ENCODE results near the gene LEPROT.

The LEPROT gene

DNA sequence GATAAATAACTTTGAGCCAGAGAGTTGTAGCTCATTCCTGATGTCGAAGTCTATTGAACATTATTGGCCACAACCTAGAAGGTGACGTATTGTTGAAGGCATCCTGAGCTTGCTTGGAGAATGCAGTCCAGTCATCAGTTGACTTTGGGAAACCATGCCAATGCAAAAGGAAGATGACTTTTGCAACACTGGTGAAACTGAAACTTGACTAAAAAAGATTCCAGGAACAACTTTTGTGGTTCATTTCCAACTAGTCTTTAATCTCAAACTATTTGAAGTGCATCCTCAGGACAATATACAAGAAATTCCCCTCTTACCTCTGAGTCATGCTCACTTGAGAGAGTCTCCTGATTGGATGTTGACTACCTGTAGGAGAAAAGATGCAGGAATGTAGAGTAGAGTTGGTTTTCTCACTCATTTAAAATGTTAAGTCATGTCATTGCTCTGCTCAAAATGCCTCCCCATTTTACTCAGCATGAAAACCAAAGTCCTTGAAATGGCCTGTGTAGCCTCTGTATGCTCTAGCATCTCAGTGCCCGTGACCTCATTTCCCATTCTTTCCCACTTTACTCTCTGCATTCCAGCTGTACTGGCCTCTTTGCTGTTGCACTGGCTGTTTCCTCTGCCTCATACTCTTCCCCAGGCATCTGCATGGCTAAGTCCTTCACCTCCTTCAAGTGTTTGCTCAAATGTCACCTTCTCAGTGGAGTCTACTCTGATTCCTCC is 24.4 kb upstream of the LEPROT start:
- no peaks in the 10 kb centered on the region; the same call in none of the 2 replicates for H3K36me3 ChIP-seq (replicated peaks)
- no peaks in the 10 kb centered on the region for H3K4me1 ChIP-seq
- no peak overlapping the region for H3K4me3 ChIP-seq
- no peaks in the 10 kb centered on the region for H3K27me3 ChIP-seq (ENCODE audit: low read depth)
- no peaks in the 10 kb centered on the region for H3K9me3 ChIP-seq
- in situ Hi-C loops (cut with MboI; ENCODE audit: low sequenced_read_pairs) = no loop called here
- DNase-seq (ENCODE audit: low spot score in 2 of 2) = no peak

DNA sequence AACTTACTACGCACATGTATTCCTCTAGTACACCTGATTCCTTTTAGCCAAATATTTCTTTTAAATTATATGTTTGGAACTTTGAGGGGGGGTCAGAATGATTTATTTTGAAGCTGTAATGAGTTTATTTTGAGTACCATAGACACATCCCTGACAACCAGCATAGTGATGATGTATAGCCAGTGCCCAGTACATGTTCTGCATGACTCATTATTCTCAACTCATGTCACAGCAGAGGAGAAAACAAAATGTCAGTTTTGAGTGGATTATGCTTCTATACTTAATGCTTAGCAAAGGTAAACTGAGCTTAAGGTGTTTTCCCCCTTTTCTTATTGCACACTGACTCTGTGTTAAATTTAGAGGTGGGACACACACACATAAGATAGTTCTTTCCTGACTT is 22.4 kb upstream of the LEPROT start:
- Histone ChIP-seq H3K27me3 (ENCODE audit: low read depth) (no peaks in the 10 kb centered on the region), H3K4me1 (no peaks in the 10 kb centered on the region), H3K9me3 (no peaks in the 10 kb centered on the region), H3K4me3 (no peak overlapping the region), H3K36me3 (replicated peaks) (no peaks in the 10 kb centered on the region; the same call in 1 of the 2 replicates)
- DNase-seq (ENCODE audit: low spot score in 2 of 2) = no peak
- in situ Hi-C loops (cut with MboI; ENCODE audit: low sequenced_read_pairs) = no loop called here

DNA sequence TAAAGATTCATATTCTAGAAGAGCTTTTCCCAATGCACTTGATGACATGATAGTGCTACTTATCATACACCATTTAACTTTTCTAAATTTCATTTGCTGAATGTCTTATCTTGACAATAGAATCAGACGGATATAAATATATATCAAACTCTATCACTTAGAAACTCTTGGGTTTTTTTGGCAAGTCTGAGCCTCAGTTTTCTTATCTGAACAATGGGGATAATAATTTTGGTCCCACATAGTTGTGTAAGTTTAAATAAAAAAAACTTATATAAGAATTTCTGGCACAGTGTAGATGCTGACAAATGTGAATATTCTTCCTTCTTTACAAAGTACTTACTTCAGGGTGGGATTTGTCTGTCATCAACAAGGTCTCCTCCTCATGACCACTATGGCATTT is 21.5 kb upstream of the LEPROT start:
- in situ Hi-C loops (cut with MboI; ENCODE audit: low sequenced_read_pairs) = no loop called here
- H3K36me3 ChIP-seq (replicated peaks) = no peaks in the 10 kb centered on the region; the same call in 1 of the 2 replicates
- H3K4me1 ChIP-seq = no peaks in the 10 kb centered on the region
- H3K4me3 ChIP-seq = no peak overlapping the region
- no peak for DNase-seq (ENCODE audit: low spot score in 2 of 2)
- H3K9me3 ChIP-seq = no peaks in the 10 kb centered on the region
- H3K27me3 ChIP-seq (ENCODE audit: low read depth) = no peaks in the 10 kb centered on the region

DNA sequence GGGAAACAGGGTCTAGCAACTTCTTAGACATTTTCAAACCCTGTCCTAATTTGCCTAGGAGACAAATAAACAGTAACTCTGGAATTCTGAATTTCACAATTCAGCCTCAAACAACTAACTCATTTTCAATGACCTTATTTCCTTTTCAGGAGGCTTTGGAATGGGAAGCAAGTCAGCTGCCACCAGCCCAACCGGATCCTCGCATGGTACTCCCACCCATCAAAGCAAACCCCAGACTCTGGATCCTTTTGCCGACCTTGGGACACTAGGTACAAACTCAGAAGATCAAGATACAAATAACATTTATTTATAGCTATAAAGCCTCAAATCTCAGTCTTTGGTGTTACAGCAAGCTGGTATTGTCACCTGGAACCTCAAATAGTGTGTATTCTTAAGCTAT is 18.9 kb upstream of the LEPROT start:
- Histone ChIP-seq H3K36me3 (replicated peaks) (no peaks in the 10 kb centered on the region), H3K4me1 (no peaks in the 10 kb centered on the region), H3K27me3 (ENCODE audit: low read depth) (no peaks in the 10 kb centered on the region), H3K4me3 (no peak overlapping the region), H3K9me3 (no peaks in the 10 kb centered on the region)
- in situ Hi-C loops (cut with MboI; ENCODE audit: low sequenced_read_pairs) = loop anchor here (25.0 kb wide), 1 partner anchor 339 kb away; no protein-coding TSS in a partner anchor
- no peak for DNase-seq (ENCODE audit: low spot score in 2 of 2)

DNA sequence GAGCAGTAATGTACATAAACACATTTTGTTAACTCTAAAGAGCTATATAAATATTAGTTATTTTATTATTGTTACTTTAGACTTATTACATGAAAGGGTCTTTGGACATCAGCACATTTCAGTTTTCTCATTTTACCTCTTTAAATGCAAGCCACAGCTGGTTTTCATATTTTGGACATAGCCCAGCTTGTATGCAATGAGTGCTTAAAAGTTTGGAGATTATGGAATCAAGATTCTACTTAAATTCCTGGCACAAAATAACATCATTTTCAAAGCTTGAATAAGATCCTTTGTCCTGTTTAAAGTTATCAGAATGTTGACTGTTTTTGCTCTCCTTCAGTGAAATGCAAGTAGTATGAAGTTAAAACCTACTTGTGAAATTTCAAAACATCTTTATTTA is 15.5 kb upstream of the LEPROT start:
- no peak for DNase-seq (ENCODE audit: low spot score in 2 of 2)
- Histone ChIP-seq H3K9me3 (no peaks in the 10 kb centered on the region), H3K36me3 (replicated peaks) (peaks cover 2% of the 10 kb centered on the region; the same call in 1 of the 2 replicates), H3K27me3 (ENCODE audit: low read depth) (no peaks in the 10 kb centered on the region), H3K4me1 (no peaks in the 10 kb centered on the region; the same call in 1 of the 2 replicates), H3K4me3 (no peak overlapping the region)
- in situ Hi-C loops (cut with MboI; ENCODE audit: low sequenced_read_pairs) = loop anchor here (25.0 kb wide), 1 partner anchor 343 kb away; no protein-coding TSS in a partner anchor

DNA sequence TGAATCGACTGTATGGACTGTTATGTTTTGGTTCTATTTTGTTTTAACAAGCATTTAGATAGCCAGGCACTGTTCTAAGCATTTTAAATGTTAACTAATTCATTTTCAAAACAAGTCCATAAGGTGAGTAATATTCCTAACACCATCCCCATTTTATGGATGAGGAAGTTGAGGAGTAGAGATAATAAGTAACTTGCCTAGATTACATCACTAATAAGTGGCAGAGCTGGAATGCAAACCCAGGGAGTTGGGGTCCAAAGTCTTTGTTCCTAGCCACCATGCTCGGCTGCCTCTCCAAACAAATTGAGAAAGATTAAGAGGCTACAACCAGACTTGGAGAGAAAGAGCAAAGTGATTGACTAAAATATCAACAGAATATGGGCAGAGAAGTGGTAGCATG is 12.6 kb upstream of the LEPROT start:
- Histone ChIP-seq H3K4me1 (no peaks in the 10 kb centered on the region; the same call in 1 of the 2 replicates), H3K9me3 (no peaks in the 10 kb centered on the region), H3K36me3 (replicated peaks) (peaks cover 2% of the 10 kb centered on the region; the same call in 1 of the 2 replicates), H3K4me3 (no peak overlapping the region), H3K27me3 (ENCODE audit: low read depth) (no peaks in the 10 kb centered on the region)
- in situ Hi-C loops (cut with MboI; ENCODE audit: low sequenced_read_pairs) = loop anchor here (25.0 kb wide), 1 partner anchor 346 kb away; no protein-coding TSS in a partner anchor
- DNase-seq (ENCODE audit: low spot score in 2 of 2) = no peak

DNA sequence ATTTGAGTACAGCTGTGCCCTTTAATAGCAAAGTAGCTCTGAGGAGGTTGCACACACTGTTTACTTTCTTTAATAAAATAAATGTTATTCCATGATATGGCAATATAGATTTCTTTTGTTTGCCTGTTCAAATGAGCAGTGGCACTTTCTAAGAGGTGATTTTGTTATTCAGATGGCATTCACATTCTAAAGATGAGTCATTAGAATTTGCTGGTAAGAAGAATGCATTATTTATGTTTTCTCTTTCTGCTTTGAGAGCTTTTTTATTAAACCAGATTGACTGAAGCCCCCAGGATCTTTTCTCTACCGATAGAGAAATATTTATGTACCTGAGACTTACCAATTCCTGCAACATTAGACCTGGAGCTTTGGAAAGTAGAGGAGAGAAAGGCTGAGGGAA is 11.2 kb upstream of the LEPROT start:
- H3K9me3 ChIP-seq = no peaks in the 10 kb centered on the region
- DNase-seq (ENCODE audit: low spot score in 2 of 2) = no peak
- H3K4me1 ChIP-seq = no peaks in the 10 kb centered on the region; the same call in 1 of the 2 replicates
- in situ Hi-C loops (cut with MboI; ENCODE audit: low sequenced_read_pairs) = loop anchor here (25.0 kb wide), 1 partner anchor 347 kb away; no protein-coding TSS in a partner anchor
- H3K36me3 ChIP-seq (replicated peaks) = peaks cover 2% of the 10 kb centered on the region; the same call in 1 of the 2 replicates
- no peak overlapping the region for H3K4me3 ChIP-seq
- H3K27me3 ChIP-seq (ENCODE audit: low read depth) = no peaks in the 10 kb centered on the region

DNA sequence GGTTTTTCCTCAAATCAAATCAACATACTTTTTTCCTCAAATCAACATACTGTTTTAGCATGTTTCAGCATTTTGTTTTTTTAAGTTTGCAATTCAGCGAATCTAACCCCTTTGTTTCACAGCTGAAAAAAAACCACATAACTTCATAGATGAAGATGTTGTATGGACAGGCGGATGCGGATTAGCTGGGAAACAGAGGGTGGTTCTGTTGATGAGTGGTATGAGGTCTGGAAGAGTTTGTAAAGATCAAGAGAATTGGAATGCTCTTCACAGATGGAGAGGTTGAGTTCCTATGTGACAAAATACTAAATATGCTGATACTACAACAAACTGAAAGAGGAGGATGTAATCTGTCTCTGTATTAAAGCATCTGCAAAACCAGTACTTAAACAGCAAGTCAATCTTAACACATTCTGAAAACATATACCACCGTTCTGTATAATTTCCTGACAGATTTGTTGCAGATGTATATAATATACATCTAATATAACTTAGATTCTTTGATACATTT is 10.6 kb upstream of the LEPROT start:
- Histone ChIP-seq H3K9me3 (no peaks in the 10 kb centered on the region), H3K4me1 (no peaks in the 10 kb centered on the region; the same call in 1 of the 2 replicates), H3K36me3 (replicated peaks) (peaks cover 2% of the 10 kb centered on the region; the same call in 1 of the 2 replicates), H3K27me3 (ENCODE audit: low read depth) (no peaks in the 10 kb centered on the region), H3K4me3 (no peak overlapping the region)
- no peak for DNase-seq (ENCODE audit: low spot score in 2 of 2)
- in situ Hi-C loops (cut with MboI; ENCODE audit: low sequenced_read_pairs) = loop anchor here (25.0 kb wide), 1 partner anchor 348 kb away; no protein-coding TSS in a partner anchor

DNA sequence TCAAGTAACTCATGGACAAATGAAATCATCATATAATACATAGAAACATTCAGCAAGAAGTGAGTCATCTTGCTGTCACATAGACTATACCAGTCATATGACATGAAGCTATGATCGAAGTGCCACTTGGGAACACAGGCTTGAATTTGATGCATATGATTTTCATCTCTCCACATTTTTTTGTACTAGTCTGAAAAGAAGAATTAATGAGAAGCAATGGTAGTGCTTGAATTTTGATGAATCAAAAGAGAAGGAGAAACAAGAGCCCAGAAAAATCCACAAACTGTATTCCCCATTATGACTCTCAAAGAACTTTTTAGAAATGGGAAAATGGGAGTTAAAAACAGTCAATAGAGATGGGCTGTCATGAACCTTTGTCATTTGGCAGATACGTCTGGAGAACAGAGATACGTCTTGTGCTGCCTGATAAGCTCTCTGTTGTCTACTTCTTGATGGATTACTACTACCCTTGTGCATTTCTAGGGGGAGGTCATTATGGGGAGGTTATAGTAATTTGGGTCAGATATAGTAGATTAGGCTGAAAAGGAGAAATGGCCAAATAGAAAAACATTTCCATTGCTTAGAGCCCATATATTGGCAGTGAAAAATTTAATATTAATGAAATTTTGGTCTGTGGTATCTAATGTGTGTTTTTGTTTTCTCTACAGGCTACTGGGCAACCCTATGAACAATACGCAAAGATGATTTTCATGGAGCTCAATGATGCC is 8.0 kb upstream of the LEPROT start:
- in situ Hi-C loops (cut with MboI; ENCODE audit: low sequenced_read_pairs) = loop anchor here (25.0 kb wide), 1 partner anchor 350 kb away; no protein-coding TSS in a partner anchor
- no peaks in the 10 kb centered on the region; the same call in 1 of the 2 replicates for H3K4me1 ChIP-seq
- H3K36me3 ChIP-seq (replicated peaks) = peaks cover 2% of the 10 kb centered on the region; the same call in 1 of the 2 replicates
- DNase-seq (ENCODE audit: low spot score in 2 of 2) = no peak
- H3K9me3 ChIP-seq = no peaks in the 10 kb centered on the region
- H3K27me3 ChIP-seq (ENCODE audit: low read depth) = no peaks in the 10 kb centered on the region
- no peak overlapping the region for H3K4me3 ChIP-seq

DNA sequence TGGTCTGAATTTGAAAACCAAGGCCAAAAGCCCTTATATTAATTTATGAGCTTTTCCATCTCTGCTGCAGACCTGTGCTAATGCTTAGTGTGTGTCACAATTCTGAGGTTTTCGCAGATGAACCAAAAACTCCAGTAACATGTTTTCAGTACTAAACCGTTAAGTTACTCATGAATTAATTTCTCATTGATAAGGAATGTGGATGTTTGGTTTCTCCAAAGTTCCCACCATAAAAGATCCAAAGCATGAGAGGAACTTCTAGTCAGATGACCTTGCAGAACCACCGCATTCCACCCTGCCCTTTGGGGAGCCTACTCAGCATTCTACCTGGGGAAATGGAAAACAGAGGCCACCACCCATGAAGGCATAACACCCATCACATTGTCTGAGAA is 7.5 kb upstream of the LEPROT start:
- H3K27me3 ChIP-seq (ENCODE audit: low read depth) = no peaks in the 10 kb centered on the region
- H3K9me3 ChIP-seq = no peaks in the 10 kb centered on the region
- in situ Hi-C loops (cut with MboI; ENCODE audit: low sequenced_read_pairs) = loop anchor here (25.0 kb wide), 1 partner anchor 351 kb away; no protein-coding TSS in a partner anchor
- H3K4me1 ChIP-seq = no peaks in the 10 kb centered on the region; the same call in 1 of the 2 replicates
- no peak for DNase-seq (ENCODE audit: low spot score in 2 of 2)
- H3K36me3 ChIP-seq (replicated peaks) = no peaks in the 10 kb centered on the region
- no peak overlapping the region for H3K4me3 ChIP-seq

DNA sequence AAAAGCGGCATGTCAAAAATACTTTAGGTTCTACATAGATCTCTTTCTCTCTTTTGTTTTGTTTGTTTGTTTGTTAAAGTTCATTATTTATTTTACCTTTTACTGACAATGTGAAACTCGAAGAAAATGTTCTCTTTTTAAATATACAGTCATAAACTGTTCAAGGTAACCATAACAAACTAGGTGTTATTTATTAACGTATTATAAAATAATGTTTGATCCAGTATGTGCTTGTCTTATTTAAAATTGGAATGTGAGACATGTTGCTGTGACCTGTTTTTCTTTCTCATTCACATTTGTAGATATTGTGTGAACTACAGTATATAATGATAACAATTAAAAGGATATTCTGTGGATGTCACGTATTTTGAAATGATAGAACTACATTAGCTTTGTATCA is 5.9 kb upstream of the LEPROT start:
- in situ Hi-C loops (cut with MboI; ENCODE audit: low sequenced_read_pairs) = loop anchor here (25.0 kb wide), 1 partner anchor 352 kb away; no protein-coding TSS in a partner anchor
- Histone ChIP-seq H3K4me3 (no peak overlapping the region), H3K9me3 (no peaks in the 10 kb centered on the region), H3K27me3 (ENCODE audit: low read depth) (no peaks in the 10 kb centered on the region), H3K4me1 (peaks cover 4% of the 10 kb centered on the region), H3K36me3 (replicated peaks) (no peaks in the 10 kb centered on the region)
- no peak for DNase-seq (ENCODE audit: low spot score in 2 of 2)

DNA sequence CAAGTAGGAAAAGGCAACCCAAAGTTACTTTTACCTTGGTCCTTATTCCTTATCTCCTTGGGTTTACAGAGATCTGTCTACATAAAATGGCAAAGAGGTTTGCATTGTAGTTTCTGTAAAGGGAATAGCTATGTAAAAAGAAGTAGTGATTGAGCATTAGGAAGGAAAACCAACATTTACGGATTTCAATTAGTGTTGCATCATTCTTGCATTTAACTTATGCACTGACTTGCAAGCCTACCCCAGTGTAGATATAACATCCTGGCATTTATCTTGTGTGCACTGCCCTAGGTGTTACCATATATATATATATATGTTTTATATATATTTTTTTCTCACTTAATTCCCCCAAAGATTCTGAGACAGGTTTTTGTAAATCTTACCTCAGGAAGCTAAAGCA is 3.7 kb upstream of the LEPROT start:
- no peaks in the 10 kb centered on the region for H3K36me3 ChIP-seq (replicated peaks)
- in situ Hi-C loops (cut with MboI; ENCODE audit: low sequenced_read_pairs) = loop anchor here (25.0 kb wide), 1 partner anchor 354 kb away; no protein-coding TSS in a partner anchor
- H3K27me3 ChIP-seq (ENCODE audit: low read depth) = no peaks in the 10 kb centered on the region
- DNase-seq (ENCODE audit: low spot score in 2 of 2) = no peak
- peaks cover 4% of the 10 kb centered on the region for H3K4me1 ChIP-seq
- H3K4me3 ChIP-seq = no peak overlapping the region
- no peaks in the 10 kb centered on the region for H3K9me3 ChIP-seq

DNA sequence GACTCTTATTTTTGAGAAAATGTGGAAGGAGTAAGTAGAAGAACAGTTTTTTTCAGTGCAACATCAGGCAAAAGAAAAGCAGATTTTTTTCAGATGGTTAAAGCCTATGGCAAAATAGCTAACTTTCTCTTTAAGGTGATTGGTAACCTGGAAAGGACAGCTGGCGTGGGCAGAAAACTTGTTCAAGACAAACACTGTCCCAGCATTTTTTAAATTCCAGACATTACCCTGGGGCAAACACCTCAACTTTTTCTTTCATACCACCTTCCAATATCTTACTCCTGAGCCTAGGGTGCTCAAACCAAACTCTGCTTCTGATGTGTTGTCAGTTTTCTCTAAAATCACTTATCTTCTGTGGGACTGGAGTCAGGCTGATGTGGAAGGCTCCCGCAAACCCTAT is 2.7 kb upstream of the LEPROT start:
- in situ Hi-C loops (cut with MboI; ENCODE audit: low sequenced_read_pairs) = loop anchor here (25.0 kb wide), 1 partner anchor 355 kb away; no protein-coding TSS in a partner anchor
- H3K4me3 ChIP-seq = no peak overlapping the region
- no peaks in the 10 kb centered on the region for H3K36me3 ChIP-seq (replicated peaks)
- H3K9me3 ChIP-seq = no peaks in the 10 kb centered on the region
- H3K27me3 ChIP-seq (ENCODE audit: low read depth) = no peaks in the 10 kb centered on the region
- no peak for DNase-seq (ENCODE audit: low spot score in 2 of 2)
- peaks cover 6% of the 10 kb centered on the region for H3K4me1 ChIP-seq

All from HAP-1 (cell line).